ENCODE results near the gene NACC2. TPM values are rescaled to one million over a fixed set of nuclear protein-coding genes. Genes with fewer than 3 reads are reported as not detected.

NACC2 gene
- polyA plus RNA-seq = 11.8 TPM
- long read RNA-seq, donor 1, full-length matches to known transcripts = 2 of 2 reads
- long read RNA-seq, donor 1, partial matches to known transcripts = 0 of 2 reads
- long read RNA-seq, donor 1, other reads (novel, unspliced or antisense) = 0 of 2 reads
- long read RNA-seq, donor 2 = 0 reads
- long read RNA-seq, donor 3 = 0 reads
- long read RNA-seq, donor 4 = 0 reads
- long read RNA-seq, donor 5, full-length matches to known transcripts = 3 of 3 reads
- long read RNA-seq, donor 5, partial matches to known transcripts = 0 of 3 reads
- long read RNA-seq, donor 5, other reads (novel, unspliced or antisense) = 0 of 3 reads
- long read RNA-seq, donor 6, full-length matches to known transcripts = 3 of 3 reads
- long read RNA-seq, donor 6, partial matches to known transcripts = 0 of 3 reads
- long read RNA-seq, donor 6, other reads (novel, unspliced or antisense) = 0 of 3 reads
- long read RNA-seq, donor 7 = 0 reads
- long read RNA-seq, donor 8 = 0 reads
- long read RNA-seq, donor 9, full-length matches to known transcripts = 4 of 4 reads
- long read RNA-seq, donor 9, partial matches to known transcripts = 0 of 4 reads
- long read RNA-seq, donor 9, other reads (novel, unspliced or antisense) = 0 of 4 reads
- long read RNA-seq, donor 10, full-length matches to known transcripts = 5 of 5 reads
- long read RNA-seq, donor 10, partial matches to known transcripts = 0 of 5 reads
- long read RNA-seq, donor 10, other reads (novel, unspliced or antisense) = 0 of 5 reads
- long read RNA-seq, donor 11, full-length matches to known transcripts = 2 of 8 reads
- long read RNA-seq, donor 11, partial matches to known transcripts = 6 of 8 reads
- long read RNA-seq, donor 11, other reads (novel, unspliced or antisense) = 0 of 8 reads

GRCh38 chr9:136095070-136096058 is at the start of gene NACC2:
NACC2 (minus strand) TSS chr9:136095289; CDS start chr9:136050521, 44,768 bp downstream.
- Histone ChIP-seq H3K36me3 (ENCODE audit: control insufficient read depth, insufficient read depth, low read length) (peaks cover 7% of the 10 kb centered on the region), H3K27ac (ENCODE audit: low read length) (peak within 1 kb of the TSS; percentile 79), H3K4me1 (ENCODE audit: control insufficient read depth, insufficient read depth, low read length) (peaks cover 45% of the 10 kb centered on the region), H3K9me3 (ENCODE audit: control insufficient read depth, low read depth, low read length) (no peaks in the 10 kb centered on the region), H3K4me3 (ENCODE audit: low read length) (peak within 1 kb of the TSS; percentile 82), H3K27me3 (ENCODE audit: control insufficient read depth, insufficient read depth, low read length) (peaks cover 14% of the 10 kb centered on the region)
- WGBS (ENCODE audit: insufficient coverage, low lambda C conversion rate) = no CpG with 5 or more reads among the region's 143 CpGs
- DNase-seq = peak; percentile 61 to 84

- Histone ChIP-seq H3K27me3 (ENCODE audit: control insufficient read depth, insufficient read depth, low read length) (peaks cover 23% of the 10 kb centered on the region), H3K4me3 (ENCODE audit: low read length) (no peak overlapping the region), H3K9me3 (ENCODE audit: control insufficient read depth, low read depth, low read length) (no peaks in the 10 kb centered on the region), H3K4me1 (ENCODE audit: control insufficient read depth, insufficient read depth, low read length) (peaks cover 4% of the 10 kb centered on the region), H3K36me3 (ENCODE audit: control insufficient read depth, insufficient read depth, low read length) (no peaks in the 10 kb centered on the region), H3K27ac (ENCODE audit: low read length) (no peak overlapping the region)
- WGBS (ENCODE audit: insufficient coverage, low lambda C conversion rate) = no CpG with 5 or more reads among the region's 11 CpGs
- no peak for DNase-seq
Measured at GRCh38 chr9:136144450-136144849, 49.4 kb upstream of the NACC2 start.

GRCh38 chr9:136143215-136144001 is 48.3 kb upstream of the NACC2 start:
- peak in 1 of 2 donors; percentile 40 for DNase-seq
- Histone ChIP-seq H3K9me3 (ENCODE audit: control insufficient read depth, low read depth, low read length) (no peaks in the 10 kb centered on the region), H3K36me3 (ENCODE audit: control insufficient read depth, insufficient read depth, low read length) (no peaks in the 10 kb centered on the region), H3K27ac (ENCODE audit: low read length) (no peak overlapping the region), H3K27me3 (ENCODE audit: control insufficient read depth, insufficient read depth, low read length) (peaks cover 27% of the 10 kb centered on the region), H3K4me1 (ENCODE audit: control insufficient read depth, insufficient read depth, low read length) (peaks cover 4% of the 10 kb centered on the region), H3K4me3 (ENCODE audit: low read length) (no peak overlapping the region)
- no CpG with 5 or more reads among the region's 16 CpGs for WGBS (ENCODE audit: insufficient coverage, low lambda C conversion rate)

GRCh38 chr9:136142859-136143214 is 47.7 kb upstream of the NACC2 start:
- no peaks in the 10 kb centered on the region for H3K36me3 ChIP-seq (ENCODE audit: control insufficient read depth, insufficient read depth, low read length)
- H3K4me1 ChIP-seq (ENCODE audit: control insufficient read depth, insufficient read depth, low read length) = no peaks in the 10 kb centered on the region
- no peak overlapping the region for H3K27ac ChIP-seq (ENCODE audit: low read length)
- no peaks in the 10 kb centered on the region for H3K9me3 ChIP-seq (ENCODE audit: control insufficient read depth, low read depth, low read length)
- no peak overlapping the region for H3K4me3 ChIP-seq (ENCODE audit: low read length)
- no peak for DNase-seq
- H3K27me3 ChIP-seq (ENCODE audit: control insufficient read depth, insufficient read depth, low read length) = peaks cover 29% of the 10 kb centered on the region
- WGBS (ENCODE audit: insufficient coverage, low lambda C conversion rate) = no CpG with 5 or more reads among the region's 13 CpGs

GRCh38 chr9:136142414-136142796 is 47.3 kb upstream of the NACC2 start:
- peaks cover 30% of the 10 kb centered on the region for H3K27me3 ChIP-seq (ENCODE audit: control insufficient read depth, insufficient read depth, low read length)
- H3K4me1 ChIP-seq (ENCODE audit: control insufficient read depth, insufficient read depth, low read length) = no peaks in the 10 kb centered on the region
- no peaks in the 10 kb centered on the region for H3K9me3 ChIP-seq (ENCODE audit: control insufficient read depth, low read depth, low read length)
- no peak overlapping the region for H3K4me3 ChIP-seq (ENCODE audit: low read length)
- DNase-seq = no peak
- no peaks in the 10 kb centered on the region for H3K36me3 ChIP-seq (ENCODE audit: control insufficient read depth, insufficient read depth, low read length)
- H3K27ac ChIP-seq (ENCODE audit: low read length) = no peak overlapping the region
- WGBS (ENCODE audit: insufficient coverage, low lambda C conversion rate) = 50% methylated on average over 1 of the region's 6 CpGs

GRCh38 chr9:136141682-136142413 is 46.8 kb upstream of the NACC2 start:
- no CpG with 5 or more reads among the region's 19 CpGs for WGBS (ENCODE audit: insufficient coverage, low lambda C conversion rate)
- peaks cover 27% of the 10 kb centered on the region for H3K27me3 ChIP-seq (ENCODE audit: control insufficient read depth, insufficient read depth, low read length)

GRCh38 chr9:136140966-136141365 is 45.9 kb upstream of the NACC2 start:
- WGBS (ENCODE audit: insufficient coverage, low lambda C conversion rate) = 83% methylated on average over 1 of the region's 14 CpGs
- DNase-seq = no peak
- no peaks in the 10 kb centered on the region for H3K9me3 ChIP-seq (ENCODE audit: control insufficient read depth, low read depth, low read length)
- no peak overlapping the region for H3K4me3 ChIP-seq (ENCODE audit: low read length)
- H3K4me1 ChIP-seq (ENCODE audit: control insufficient read depth, insufficient read depth, low read length) = no peaks in the 10 kb centered on the region
- H3K27ac ChIP-seq (ENCODE audit: low read length) = no peak overlapping the region
- no peaks in the 10 kb centered on the region for H3K36me3 ChIP-seq (ENCODE audit: control insufficient read depth, insufficient read depth, low read length)
- peaks cover 29% of the 10 kb centered on the region for H3K27me3 ChIP-seq (ENCODE audit: control insufficient read depth, insufficient read depth, low read length)

More at GRCh38 chr9:136141682-136142413, 46.8 kb upstream of the NACC2 start:
- Histone ChIP-seq H3K4me1 (ENCODE audit: control insufficient read depth, insufficient read depth, low read length) (no peaks in the 10 kb centered on the region), H3K4me3 (ENCODE audit: low read length) (no peak overlapping the region), H3K9me3 (ENCODE audit: control insufficient read depth, low read depth, low read length) (no peaks in the 10 kb centered on the region), H3K27ac (ENCODE audit: low read length) (no peak overlapping the region), H3K36me3 (ENCODE audit: control insufficient read depth, insufficient read depth, low read length) (no peaks in the 10 kb centered on the region)
- DNase-seq = no peak

- Histone ChIP-seq H3K4me3 (ENCODE audit: low read length) (no peak overlapping the region), H3K36me3 (ENCODE audit: control insufficient read depth, insufficient read depth, low read length) (no peaks in the 10 kb centered on the region), H3K4me1 (ENCODE audit: control insufficient read depth, insufficient read depth, low read length) (no peaks in the 10 kb centered on the region), H3K9me3 (ENCODE audit: control insufficient read depth, low read depth, low read length) (no peaks in the 10 kb centered on the region), H3K27ac (ENCODE audit: low read length) (no peak overlapping the region), H3K27me3 (ENCODE audit: control insufficient read depth, insufficient read depth, low read length) (peaks cover 33% of the 10 kb centered on the region)
- WGBS (ENCODE audit: insufficient coverage, low lambda C conversion rate) = no CpG with 5 or more reads among the region's 5 CpGs
- no peak for DNase-seq
Measured at GRCh38 chr9:136140046-136140445, 45.0 kb upstream of the NACC2 start.

- Histone ChIP-seq H3K36me3 (ENCODE audit: control insufficient read depth, insufficient read depth, low read length) (no peaks in the 10 kb centered on the region), H3K9me3 (ENCODE audit: control insufficient read depth, low read depth, low read length) (peaks cover 2% of the 10 kb centered on the region), H3K4me3 (ENCODE audit: low read length) (no peak overlapping the region), H3K27me3 (ENCODE audit: control insufficient read depth, insufficient read depth, low read length) (peaks cover 44% of the 10 kb centered on the region), H3K4me1 (ENCODE audit: control insufficient read depth, insufficient read depth, low read length) (no peaks in the 10 kb centered on the region), H3K27ac (ENCODE audit: low read length) (no peak overlapping the region)
- WGBS (ENCODE audit: insufficient coverage, low lambda C conversion rate) = no CpG with 5 or more reads among the region's 9 CpGs
- DNase-seq = no peak
Measured at GRCh38 chr9:136138566-136138965, 43.5 kb upstream of the NACC2 start.
